Mesothelial cell of epicardium (in vitro differentiated cells): ENCODE measurements around the gene DEFB113. TPM values are rescaled to one million over a fixed set of nuclear protein-coding genes. Genes with fewer than 3 reads are reported as not detected.

Experiments used
- DNase-seq, 2 experiments: peaks; one replicate each; pipeline ENCODE4 v3.0.0; 2021; ENCODE audit warnings: low spot score in 2 of 2; ENCODE audit not compliant: unreplicated experiment in 2 of 2
- H3K27ac Mint-ChIP-seq: 2 replicates; pipeline ENCODE4 v1.8.0; 2021; ENCODE audit warnings: mixed read lengths
- H3K27me3 Mint-ChIP-seq: 2 replicates; pipeline ENCODE4 v1.8.0; 2021; ENCODE audit warnings: low read depth, mixed read lengths
- H3K36me3 Mint-ChIP-seq: 2 replicates; pipeline ENCODE4 v1.8.0; 2021; ENCODE audit warnings: mixed read lengths
- H3K4me1 Mint-ChIP-seq: 2 replicates; pipeline ENCODE4 v1.8.0; 2021; ENCODE audit warnings: mixed read lengths
- H3K4me3 Mint-ChIP-seq: 2 replicates; pipeline ENCODE4 v1.8.0; 2021; ENCODE audit warnings: mild to moderate bottlenecking, moderate library complexity, mixed read lengths
- H3K9me3 Mint-ChIP-seq: 2 replicates; pipeline ENCODE4 v1.8.0; 2021; ENCODE audit warnings: mixed read lengths
- total RNA-seq: library from RNA; stranded (reverse); gene quantifications from 3 replicates; pipeline ENCODE4 v1.2.1, GENCODE V29; 2021
- TF ChIP-seq, protein P1 (sequence below): fragments of 200-600 bp; sonication (generic); IDR thresholded peaks from one replicate; pipeline ENCODE4 v1.5.0; 2021; ENCODE audit warnings: antibody characterized with exemption; ENCODE audit not compliant: unreplicated experiment

Gene DEFB113
- total RNA-seq, 1 donor from 2014 or later, result not detected

DNA sequence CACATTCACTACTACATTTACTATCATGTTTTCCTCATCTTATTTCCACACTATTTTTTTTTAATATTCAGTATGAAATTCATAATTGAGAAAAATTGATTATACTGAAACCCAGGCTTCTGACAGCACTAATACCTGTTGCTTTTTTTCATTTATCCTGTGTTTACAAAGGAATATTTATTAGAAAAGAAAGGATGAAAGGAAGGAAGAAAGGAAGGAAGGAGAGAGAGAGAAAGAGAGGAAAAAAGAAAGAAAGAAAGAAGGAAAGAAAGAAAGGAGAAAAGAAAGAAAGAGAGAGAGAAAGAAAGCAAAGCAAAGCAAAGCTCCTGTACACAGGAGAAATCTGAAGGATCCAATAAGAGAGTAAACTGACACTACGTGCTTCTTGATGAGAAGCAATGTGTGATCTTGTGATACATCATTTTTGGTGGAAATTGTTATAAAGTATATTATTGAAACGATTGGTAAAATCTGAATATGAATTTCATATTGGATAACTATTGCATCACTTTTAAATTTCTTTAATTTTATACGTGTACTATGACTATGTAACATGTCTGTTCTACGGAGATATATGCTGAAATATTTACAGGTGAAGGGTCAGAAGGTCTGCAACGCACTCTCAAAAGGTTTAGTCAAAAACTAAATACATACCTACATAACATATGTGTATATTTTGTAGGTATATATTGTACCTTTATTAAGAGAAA lies 49.3 kb downstream of the DEFB113 start:
- H3K36me3 Mint-ChIP-seq, result no peaks in the 10 kb centered on the region
- peaks cover 4% of the 10 kb centered on the region for H3K4me1 Mint-ChIP-seq
- H3K9me3 Mint-ChIP-seq, result no peaks in the 10 kb centered on the region
- H3K27ac Mint-ChIP-seq, result no peak overlapping the region
- TF ChIP-seq, protein P1, sequence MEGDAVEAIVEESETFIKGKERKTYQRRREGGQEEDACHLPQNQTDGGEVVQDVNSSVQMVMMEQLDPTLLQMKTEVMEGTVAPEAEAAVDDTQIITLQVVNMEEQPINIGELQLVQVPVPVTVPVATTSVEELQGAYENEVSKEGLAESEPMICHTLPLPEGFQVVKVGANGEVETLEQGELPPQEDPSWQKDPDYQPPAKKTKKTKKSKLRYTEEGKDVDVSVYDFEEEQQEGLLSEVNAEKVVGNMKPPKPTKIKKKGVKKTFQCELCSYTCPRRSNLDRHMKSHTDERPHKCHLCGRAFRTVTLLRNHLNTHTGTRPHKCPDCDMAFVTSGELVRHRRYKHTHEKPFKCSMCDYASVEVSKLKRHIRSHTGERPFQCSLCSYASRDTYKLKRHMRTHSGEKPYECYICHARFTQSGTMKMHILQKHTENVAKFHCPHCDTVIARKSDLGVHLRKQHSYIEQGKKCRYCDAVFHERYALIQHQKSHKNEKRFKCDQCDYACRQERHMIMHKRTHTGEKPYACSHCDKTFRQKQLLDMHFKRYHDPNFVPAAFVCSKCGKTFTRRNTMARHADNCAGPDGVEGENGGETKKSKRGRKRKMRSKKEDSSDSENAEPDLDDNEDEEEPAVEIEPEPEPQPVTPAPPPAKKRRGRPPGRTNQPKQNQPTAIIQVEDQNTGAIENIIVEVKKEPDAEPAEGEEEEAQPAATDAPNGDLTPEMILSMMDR, result no peak
- DNase-seq, result no peak
- H3K4me3 Mint-ChIP-seq, result no peak overlapping the region
- H3K27me3 Mint-ChIP-seq, result peaks cover 4% of the 10 kb centered on the region

DNA sequence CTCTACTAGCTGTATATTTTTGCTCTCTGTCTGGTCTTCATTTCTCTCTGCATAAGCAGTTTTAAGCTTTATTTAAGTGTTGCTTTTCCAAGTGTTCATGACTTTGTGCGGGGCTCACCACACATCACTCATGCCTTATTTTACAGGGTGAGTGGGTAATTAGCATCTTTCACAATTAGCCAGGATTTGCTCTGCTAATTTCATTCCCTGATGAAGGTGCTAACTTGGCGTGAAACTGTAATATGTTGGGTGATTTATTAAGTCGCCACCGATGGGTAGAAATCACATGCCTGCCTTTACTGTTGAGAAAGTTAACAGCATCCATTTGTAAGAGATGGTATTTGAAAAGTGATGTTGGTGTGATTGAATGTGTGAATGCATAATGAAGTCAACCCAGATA lies 50.2 kb downstream of the DEFB113 start:
- H3K27me3 Mint-ChIP-seq, result peaks cover 4% of the 10 kb centered on the region
- no peak overlapping the region for H3K4me3 Mint-ChIP-seq
- H3K36me3 Mint-ChIP-seq, result no peaks in the 10 kb centered on the region
- no peak overlapping the region for H3K27ac Mint-ChIP-seq
- TF ChIP-seq, protein P1, result no peak
- no peak for DNase-seq
- peaks cover 13% of the 10 kb centered on the region for H3K4me1 Mint-ChIP-seq
- no peaks in the 10 kb centered on the region for H3K9me3 Mint-ChIP-seq

DNA sequence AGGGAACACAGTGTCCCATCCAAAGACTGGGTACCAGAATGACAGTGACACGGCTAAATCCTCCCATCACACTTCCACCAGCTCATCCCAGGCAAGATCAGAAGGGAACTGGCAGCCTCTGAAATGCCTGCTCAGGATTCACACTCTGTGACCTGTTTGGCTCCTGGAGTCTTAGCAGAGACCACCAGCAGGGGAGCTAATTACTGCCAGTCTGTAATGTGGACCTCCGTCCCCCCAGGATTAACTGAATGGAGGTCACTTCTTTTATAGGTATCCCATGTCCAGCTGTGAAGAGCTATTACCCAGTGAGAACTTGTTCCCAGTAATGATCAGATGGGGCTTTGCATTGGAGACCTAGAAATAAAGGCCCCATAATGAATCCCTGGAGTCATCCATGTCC lies 50.6 kb downstream of the DEFB113 start:
- H3K9me3 Mint-ChIP-seq, result no peaks in the 10 kb centered on the region
- no peak overlapping the region for H3K27ac Mint-ChIP-seq
- DNase-seq, result no peak
- TF ChIP-seq, protein P1, result no peak
- H3K27me3 Mint-ChIP-seq, result peaks cover 4% of the 10 kb centered on the region
- peaks cover 16% of the 10 kb centered on the region for H3K4me1 Mint-ChIP-seq
- no peaks in the 10 kb centered on the region for H3K36me3 Mint-ChIP-seq
- no peak overlapping the region for H3K4me3 Mint-ChIP-seq

Other genes starting within 250 kb of the DEFB113 start
- gene CRISP3, start 225.2 kb downstream of the DEFB113 start, total RNA-seq, result 0.66 to 1.2 TPM (median 0.85 TPM) in 3 replicates
- not detected in 3 replicates for gene PGK2, start 182.3 kb downstream of the DEFB113 start, total RNA-seq
- gene CRISP1, start 103.1 kb downstream of the DEFB113 start, total RNA-seq, result not detected in 3 replicates
- gene DEFB114, start 5.5 kb downstream of the DEFB113 start, total RNA-seq, result not detected in 3 replicates
- gene DEFB110, start 52.4 kb upstream of the DEFB113 start, total RNA-seq, result not detected in 3 replicates
- not detected in 3 replicates for gene DEFB112, start 80.3 kb upstream of the DEFB113 start, total RNA-seq